Stimulated activated CD8-positive, alpha-beta memory T cell treated with anti-CD3 and anti-CD28 coated beads, Interleukin-7, amount 100 ng/mL, for 1 hour (primary cell): ENCODE results near the gene FEM1B.
A peak's percentile ranks its signal among the peaks of the same experiment; 100 is the strongest.
"Not testable (repeated sequence)": the region's sequence is repeated elsewhere in the genome, so short reads cannot be mapped to it uniquely, and the experiment has no call there.

Source experiments
- DNase-seq, 2 donors: peaks; one replicate each; pipeline ENCODE4 v3.0.0-alpha.2; 2020; ENCODE audit warnings: low read depth in 2 of 2

Gene FEM1B

GRCh38 chr15:68277603-68278344 lies at the start of gene FEM1B:
FEM1B (plus strand) TSS chr15:68277745; CDS start chr15:68278418, 673 bp downstream.
- DNase-seq: peak; percentile 72 to 74

DNA sequence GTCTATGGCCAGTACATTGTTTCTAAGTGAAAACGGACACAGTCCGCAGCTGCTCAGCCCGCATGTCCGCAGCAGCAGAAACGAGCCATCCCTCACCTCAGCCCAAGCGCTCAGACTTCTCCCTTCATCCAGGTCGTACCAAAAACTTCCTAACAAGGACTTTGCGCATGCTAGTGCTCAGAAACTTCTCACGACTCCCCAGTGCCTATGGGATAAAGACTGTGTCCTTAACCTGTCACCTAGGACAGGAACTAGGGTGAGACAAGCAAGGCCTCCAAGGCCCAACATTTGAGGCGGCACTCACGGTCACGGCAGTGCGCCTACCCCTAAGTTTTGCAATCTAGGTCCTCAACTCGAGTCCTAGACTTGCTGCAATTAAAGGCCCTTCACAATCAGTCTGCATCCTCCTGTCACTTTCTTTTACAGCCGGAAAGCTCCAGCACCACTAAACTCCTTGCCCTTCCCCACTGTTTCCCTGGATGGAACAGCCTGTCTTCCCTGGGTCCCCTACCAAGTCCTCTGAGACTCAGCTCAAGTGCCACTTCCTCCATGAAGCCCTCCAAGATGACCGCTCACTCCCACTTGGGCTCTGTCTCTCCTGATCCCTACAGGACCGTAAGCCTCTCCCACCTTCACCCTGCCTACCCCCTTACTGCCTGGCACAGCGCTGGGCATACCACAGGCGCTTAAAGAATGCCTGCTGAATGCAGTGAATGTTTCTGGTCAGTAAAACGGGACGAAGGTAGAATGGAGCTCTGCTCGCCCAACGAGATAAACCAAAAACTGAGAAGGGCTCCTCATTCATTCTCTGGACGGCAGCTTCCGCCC lies 49.2 kb upstream of the FEM1B start:
- DNase-seq: no peak

DNA sequence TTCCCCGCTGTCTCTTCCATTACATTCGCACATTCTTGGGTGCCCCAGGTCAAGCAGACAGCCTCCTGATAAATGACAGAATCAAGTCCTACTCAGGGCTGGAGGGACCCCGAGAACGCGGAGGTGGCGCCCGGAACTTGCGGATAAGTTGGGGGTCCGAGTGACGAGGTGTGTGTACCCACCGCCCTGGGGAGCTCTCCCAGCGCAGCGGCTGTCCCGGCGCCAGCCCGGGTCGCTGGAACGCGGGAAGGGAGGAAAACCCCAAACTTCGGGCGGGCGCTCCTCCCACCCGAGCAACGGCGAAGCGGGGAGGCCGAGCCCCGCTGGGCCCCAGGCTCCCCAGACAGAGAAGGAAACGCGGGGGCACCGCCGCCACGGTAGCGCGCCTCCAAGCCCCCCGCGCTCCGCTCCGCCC lies 48.6 kb upstream of the FEM1B start:
- DNase-seq: no peak

- DNase-seq: peak; percentile 65 to 71
These were observed 48.0 kb upstream of the FEM1B start, which contains the start of gene CLN6 for GRCh38 chr15:68229386-68230156. CLN6 (minus strand) TSS chr15:68229728; CDS start chr15:68229584, 144 bp downstream.

- DNase-seq: no peak
These were observed 47.1 kb upstream of the FEM1B start for GRCh38 chr15:68230157-68231100.

GRCh38 chr15:68231102-68231818 lies 46.3 kb upstream of the FEM1B start:
- DNase-seq: no peak

GRCh38 chr15:68232449-68232848 lies 45.1 kb upstream of the FEM1B start:
- no peak for DNase-seq

GRCh38 chr15:68232937-68233336 lies 44.6 kb upstream of the FEM1B start:
- no peak for DNase-seq

DNA sequence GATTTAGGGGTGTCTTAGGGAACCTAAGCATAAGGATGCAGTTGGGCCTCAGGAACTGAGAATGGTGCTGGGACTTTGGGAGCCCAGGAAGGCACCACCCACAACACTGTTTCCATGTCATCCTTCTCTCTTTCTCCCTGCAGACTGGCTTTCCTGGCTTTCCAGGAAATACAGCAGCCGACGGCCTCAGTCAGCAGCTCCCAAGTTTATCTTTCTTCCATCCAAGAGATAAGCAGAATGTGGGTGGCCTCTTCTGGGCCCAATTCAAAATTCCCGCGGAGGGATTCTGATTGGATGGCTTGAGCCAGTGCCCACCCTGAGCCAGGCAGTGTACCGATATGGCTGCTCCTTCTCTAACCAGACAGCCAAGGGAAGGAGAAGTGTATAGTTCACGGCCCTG lies 43.5 kb upstream of the FEM1B start:
- DNase-seq: no peak

GRCh38 chr15:68234520-68234919 lies 43.0 kb upstream of the FEM1B start:
- DNase-seq: not testable (repeated sequence)

DNA sequence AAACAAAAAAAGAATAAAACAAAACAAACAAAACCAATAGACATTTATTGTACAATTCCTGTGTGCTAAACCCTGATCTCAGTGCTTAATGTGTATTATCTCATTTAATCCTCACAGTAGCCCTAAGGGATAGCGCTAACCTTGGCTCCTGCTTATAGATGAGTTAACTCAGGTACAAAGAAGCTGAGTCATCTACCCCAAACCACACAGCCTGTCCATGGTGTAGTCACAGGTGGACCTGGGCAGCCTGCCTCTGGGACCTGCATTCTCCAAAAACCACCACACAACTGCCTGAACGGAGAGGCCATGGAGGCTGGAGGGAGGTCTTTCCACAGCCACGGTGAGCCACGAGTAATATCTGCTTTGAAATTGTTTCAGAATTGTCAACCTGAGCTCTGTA lies 42.5 kb upstream of the FEM1B start:
- DNase-seq: no peak

GRCh38 chr15:68239025-68239424 lies 38.5 kb upstream of the FEM1B start:
- no peak for DNase-seq

- no peak for DNase-seq
These were observed 36.2 kb upstream of the FEM1B start for GRCh38 chr15:68241088-68241935.

- no peak for DNase-seq
These were observed 33.3 kb upstream of the FEM1B start for GRCh38 chr15:68244235-68244634.

DNA sequence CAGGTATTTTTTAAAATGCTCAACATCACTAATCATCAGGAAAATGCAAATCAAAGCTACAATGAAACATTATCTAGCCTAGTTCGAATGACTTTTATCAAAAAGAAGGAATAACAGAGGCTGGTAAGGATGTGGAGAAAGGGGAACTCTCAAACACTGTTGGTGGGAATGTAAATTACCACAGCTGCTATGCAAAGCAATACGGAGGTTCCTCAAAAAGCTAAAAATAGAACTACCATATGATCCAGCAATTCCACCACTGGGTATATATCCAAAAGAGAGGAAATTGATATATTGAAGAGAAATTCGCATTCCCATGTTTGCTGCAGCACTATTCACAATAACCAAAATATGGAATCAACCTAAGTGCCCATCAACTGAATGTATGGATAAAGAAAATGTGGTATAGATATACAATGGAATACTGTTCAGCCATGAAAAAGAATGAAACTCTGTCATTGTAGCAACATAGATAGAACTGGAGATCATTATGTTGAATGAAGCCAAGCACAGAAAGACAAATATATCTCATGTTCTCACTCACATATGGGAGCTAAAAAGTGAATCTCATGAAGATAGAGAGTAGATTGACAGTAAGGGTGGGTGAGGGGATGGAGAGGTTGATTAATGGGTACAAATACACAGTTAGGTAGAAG lies 28.4 kb upstream of the FEM1B start:
- DNase-seq: no peak

GRCh38 chr15:68252925-68253534 lies 24.5 kb upstream of the FEM1B start:
- DNase-seq: no peak

DNA sequence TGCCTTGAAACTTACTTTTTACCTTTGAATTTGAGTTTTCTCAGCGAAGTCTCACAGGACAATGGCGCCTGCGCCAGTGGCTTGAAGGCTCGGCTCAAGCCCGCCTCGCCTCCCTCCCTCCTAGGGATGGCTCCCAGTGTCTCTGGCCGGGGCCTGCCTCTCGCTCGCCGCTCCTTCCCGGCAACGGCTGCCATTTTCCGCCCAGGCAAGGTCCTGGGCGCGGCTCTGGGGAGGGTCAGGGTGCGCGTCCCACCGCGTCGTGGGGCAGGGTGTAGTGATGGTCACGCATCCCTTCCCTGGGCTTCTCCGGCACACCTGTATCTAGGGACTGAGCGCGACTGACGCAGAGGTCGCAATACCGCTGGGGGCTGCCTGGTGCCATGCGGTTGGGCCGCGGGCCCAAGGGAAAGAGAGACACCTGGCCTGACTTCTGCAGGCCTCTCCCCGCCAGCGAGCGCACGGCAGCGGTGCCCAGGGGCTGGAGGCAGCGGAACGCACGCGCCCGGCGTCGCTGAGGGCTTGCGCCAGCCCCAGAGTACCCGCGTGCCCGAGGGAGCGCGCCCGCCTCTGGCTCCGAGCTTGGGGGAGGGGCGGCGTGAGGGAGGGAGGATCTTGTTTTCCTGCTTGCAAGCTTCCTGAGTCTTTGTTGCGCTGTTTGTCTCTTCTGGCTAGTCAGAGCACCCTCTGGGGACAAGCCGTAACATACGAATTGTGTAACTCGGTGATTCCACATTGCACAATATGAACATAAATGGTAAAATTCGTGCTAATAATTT lies 20.7 kb upstream of the FEM1B start:
- no peak for DNase-seq

- DNase-seq: no peak
These were observed 18.9 kb upstream of the FEM1B start for GRCh38 chr15:68258692-68259091.
